ENCODE data around the gene EDIL3. TPM values are rescaled to one million over a fixed set of nuclear protein-coding genes. Genes with fewer than 3 reads are reported as not detected.

Gene EDIL3
- total RNA-seq, 6 donors from 2014 or later, result 14.7 to 40.1 (median 17.7) TPM

- Histone ChIP-seq H3K36me3 (no peaks in the 10 kb centered on the region), H3K27ac (no peak overlapping the region), H3K4me3 (no peak overlapping the region), H3K27me3 (no peaks in the 10 kb centered on the region), H3K9me3 (no peaks in the 10 kb centered on the region), H3K4me1 (no peaks in the 10 kb centered on the region)
- DNase-seq (no peak), ATAC-seq (ENCODE audit: low FRiP score in 2 of 2) (no peak)
- 93 to 95% methylated on average over 1 of the region's 1 CpG for WGBS, 2 donors
- no peak for TF ChIP-seq CTCF (IDR thresholded peaks at IDR 0.05)
- TF ChIP-seq EP300 (IDR thresholded peaks at IDR 0.05), result no peak
- no peak for TF ChIP-seq POLR2A (IDR thresholded peaks at IDR 0.05)
- TF ChIP-seq POLR2AphosphoS5 (IDR thresholded peaks at IDR 0.05), result no peak
Measured at GRCh38 chr5:84202136-84202535, 182.5 kb downstream of the EDIL3 start.

DNA sequence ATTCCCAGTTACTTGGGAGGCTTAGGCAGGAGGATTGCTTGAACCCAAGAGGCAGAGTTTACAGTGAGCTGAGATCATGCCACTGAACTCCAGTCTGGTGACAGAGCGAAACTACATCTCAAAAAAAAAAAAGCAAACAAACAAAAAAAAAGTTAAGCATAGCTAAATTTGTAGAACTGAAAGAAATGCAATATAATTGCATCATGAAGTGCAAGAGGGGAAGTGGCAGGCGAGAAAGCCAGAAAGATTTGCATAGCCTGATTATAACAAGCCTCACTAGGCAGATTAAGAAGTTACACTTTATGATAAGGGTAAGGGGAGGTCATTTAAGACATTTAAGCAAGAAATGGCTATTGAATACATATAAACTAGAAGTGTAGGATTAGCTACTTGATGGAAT is 187.1 kb downstream of the EDIL3 start:
- DNase-seq (no peak), ATAC-seq (ENCODE audit: low FRiP score in 2 of 2) (no peak)
- TF ChIP-seq POLR2A (IDR thresholded peaks at IDR 0.05) (no peak), EP300 (IDR thresholded peaks at IDR 0.05) (no peak), POLR2AphosphoS5 (IDR thresholded peaks at IDR 0.05) (no peak), CTCF (IDR thresholded peaks at IDR 0.05) (no peak)
- Histone ChIP-seq H3K27me3 (no peaks in the 10 kb centered on the region), H3K27ac (no peak overlapping the region), H3K4me1 (no peaks in the 10 kb centered on the region), H3K4me3 (no peak overlapping the region), H3K9me3 (no peaks in the 10 kb centered on the region), H3K36me3 (no peaks in the 10 kb centered on the region)
- WGBS, 2 donors, result 78 to 88% methylated on average over 2 of the region's 2 CpGs

DNA sequence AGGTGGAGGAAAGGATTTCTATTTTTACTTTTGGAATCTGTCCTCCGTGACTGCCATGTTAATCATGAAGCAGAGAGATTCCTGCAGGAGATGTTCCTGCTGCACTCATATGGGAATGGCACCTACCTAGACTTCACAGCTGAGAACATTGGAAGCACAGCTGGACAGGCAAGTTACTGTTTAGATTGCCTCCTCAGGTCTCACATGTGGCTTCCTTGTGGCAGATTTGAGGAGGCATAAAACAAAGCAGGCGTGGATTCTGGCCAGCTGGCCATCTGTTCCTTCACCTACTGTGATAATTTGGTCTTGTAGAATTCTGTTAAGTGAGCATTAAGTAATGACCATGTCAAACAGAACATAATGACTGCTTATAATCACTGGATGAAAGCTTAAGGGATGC is 193.4 kb downstream of the EDIL3 start:
- H3K4me3 ChIP-seq, result no peak overlapping the region
- no peaks in the 10 kb centered on the region for H3K9me3 ChIP-seq
- no peaks in the 10 kb centered on the region for H3K27me3 ChIP-seq
- no peak for TF ChIP-seq EP300 (IDR thresholded peaks at IDR 0.05)
- TF ChIP-seq CTCF (IDR thresholded peaks at IDR 0.05), result no peak
- no peak for TF ChIP-seq POLR2AphosphoS5 (IDR thresholded peaks at IDR 0.05)
- TF ChIP-seq POLR2A (IDR thresholded peaks at IDR 0.05), result no peak
- WGBS, 2 donors, result 71 to 78% methylated on average over 2 of the region's 2 CpGs
- H3K4me1 ChIP-seq, result no peaks in the 10 kb centered on the region
- H3K36me3 ChIP-seq, result no peaks in the 10 kb centered on the region
- DNase-seq (no peak), ATAC-seq (ENCODE audit: low FRiP score in 2 of 2) (no peak)
- no peak overlapping the region for H3K27ac ChIP-seq

- TF ChIP-seq EP300 (IDR thresholded peaks at IDR 0.05) (no peak), CTCF (IDR thresholded peaks at IDR 0.05) (no peak)
- ATAC-seq (ENCODE audit: low FRiP score in 2 of 2), result no peak
- no peaks in the 10 kb centered on the region for H3K27me3 ChIP-seq
- WGBS, 2 donors, result 91% methylated on average over 1 of the region's 1 CpG
- H3K4me1 ChIP-seq, result no peaks in the 10 kb centered on the region
- no peaks in the 10 kb centered on the region for H3K36me3 ChIP-seq
- H3K9me3 ChIP-seq, result no peaks in the 10 kb centered on the region
- H3K4me3 ChIP-seq, result no peak overlapping the region
- no peak overlapping the region for H3K27ac ChIP-seq
- DNase-seq, result no peak
Measured at GRCh38 chr5:84184857-84185256, 199.8 kb downstream of the EDIL3 start.

DNA sequence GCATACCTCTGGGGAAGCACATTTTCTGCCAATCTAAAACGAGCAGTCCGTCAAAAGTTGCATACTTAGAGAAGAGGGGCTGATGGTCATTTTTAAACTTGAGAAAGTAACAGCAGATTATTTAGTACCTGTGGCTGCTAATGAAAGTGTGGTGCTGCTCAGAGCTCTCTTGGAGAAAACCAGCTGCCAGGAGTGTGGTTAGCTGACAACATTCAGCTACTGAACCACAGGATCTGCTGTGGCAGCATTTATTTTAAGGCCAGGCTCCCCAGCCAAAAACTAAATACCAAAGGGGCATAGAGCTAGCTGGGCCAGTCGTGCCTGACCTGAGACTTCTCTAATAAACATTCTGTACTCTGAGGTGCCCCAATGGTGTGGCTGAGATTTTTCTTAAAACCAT is 203.6 kb downstream of the EDIL3 start:
- 64 to 82% methylated on average over 3 of the region's 3 CpGs for WGBS, 2 donors
- H3K4me1 ChIP-seq, result no peaks in the 10 kb centered on the region
- no peaks in the 10 kb centered on the region for H3K27me3 ChIP-seq
- DNase-seq, result no peak
- H3K27ac ChIP-seq, result no peak overlapping the region
- no peak overlapping the region for H3K4me3 ChIP-seq
- H3K9me3 ChIP-seq, result no peaks in the 10 kb centered on the region
- no peaks in the 10 kb centered on the region for H3K36me3 ChIP-seq
- TF ChIP-seq EP300 (IDR thresholded peaks at IDR 0.05) (no peak), POLR2A (IDR thresholded peaks at IDR 0.05) (no peak), CTCF (IDR thresholded peaks at IDR 0.05) (no peak), POLR2AphosphoS5 (IDR thresholded peaks at IDR 0.05) (no peak)
- no peak for ATAC-seq (ENCODE audit: low FRiP score in 2 of 2)

Measured in upper lobe of left lung (tissue), 6 donors.